GM12874 (cell line): ENCODE results near the gene HOXC5.

ENCODE experiments used
- CTCF ChIP-seq: IDR thresholded peaks from 2 replicates; pipeline ENCODE4 v1.5.1; 2011; ENCODE audit warnings: low read depth, mild to moderate bottlenecking, control low read depth, low read length, moderate library complexity; ENCODE audit not compliant: insufficient read depth

The HOXC5 gene

GRCh38 chr12:54075409-54075808 lies 42.6 kb downstream of the HOXC5 start:
- no peak for TF ChIP-seq CTCF

GRCh38 chr12:54075974-54076373 lies 43.1 kb downstream of the HOXC5 start:
- TF ChIP-seq CTCF, result no peak

GRCh38 chr12:54082397-54082892 lies 49.6 kb downstream of the HOXC5 start:
- no peak for TF ChIP-seq CTCF
